GM19099 (cell line): Measurements from ENCODE around the gene HDLBP.

Experiments
- POLR2A ChIP-seq: IDR thresholded peaks from 3 replicates; pipeline ENCODE4 v1.6.1; 2011; ENCODE audit warnings: low read depth; ENCODE audit not compliant: insufficient read length; ENCODE audit errors: extremely low read depth

The HDLBP gene

GRCh38 chr2:241199897-241200821, 115.3 kb downstream of the HDLBP start:
- TF ChIP-seq POLR2A: no peak

- TF ChIP-seq POLR2A: no peak
These were observed 116.2 kb downstream of the HDLBP start for GRCh38 chr2:241199286-241199685.

GRCh38 chr2:241198381-241199279, 116.8 kb downstream of the HDLBP start:
- no peak for TF ChIP-seq POLR2A

- no peak for TF ChIP-seq POLR2A
These were observed 117.5 kb downstream of the HDLBP start for GRCh38 chr2:241197947-241198346.

- no peak for TF ChIP-seq POLR2A
These were observed 119.9 kb downstream of the HDLBP start for GRCh38 chr2:241195506-241196130.

GRCh38 chr2:241194811-241195210, 120.7 kb downstream of the HDLBP start:
- no peak for TF ChIP-seq POLR2A

- no peak for TF ChIP-seq POLR2A
These were observed 122.2 kb downstream of the HDLBP start for GRCh38 chr2:241193271-241193670.

GRCh38 chr2:241191081-241191480, 124.4 kb downstream of the HDLBP start:
- no peak for TF ChIP-seq POLR2A

- TF ChIP-seq POLR2A: no peak
These were observed 125.0 kb downstream of the HDLBP start for GRCh38 chr2:241190291-241190981.

- TF ChIP-seq POLR2A: no peak
These were observed 125.6 kb downstream of the HDLBP start for GRCh38 chr2:241189856-241190201.

- no peak for TF ChIP-seq POLR2A
These were observed 126.2 kb downstream of the HDLBP start for GRCh38 chr2:241189093-241189855.

- TF ChIP-seq POLR2A: no peak
These were observed 126.9 kb downstream of the HDLBP start, which contains the start of gene ANO7 for GRCh38 chr2:241188361-241189092. ANO7 (plus strand) TSS chr2:241188677; CDS start chr2:241190064, 1,387 bp downstream.

- TF ChIP-seq POLR2A: no peak
These were observed 127.6 kb downstream of the HDLBP start for GRCh38 chr2:241187918-241188234.
